Measurements from ENCODE around the gene EXOG. TPM values are rescaled to one million over a fixed set of nuclear protein-coding genes. Genes with fewer than 3 reads are reported as not detected.

EXOG gene
- total and polyA plus RNA-seq, 2 experiments from 2014 or later: 6.3 to 7.5 TPM

DNA sequence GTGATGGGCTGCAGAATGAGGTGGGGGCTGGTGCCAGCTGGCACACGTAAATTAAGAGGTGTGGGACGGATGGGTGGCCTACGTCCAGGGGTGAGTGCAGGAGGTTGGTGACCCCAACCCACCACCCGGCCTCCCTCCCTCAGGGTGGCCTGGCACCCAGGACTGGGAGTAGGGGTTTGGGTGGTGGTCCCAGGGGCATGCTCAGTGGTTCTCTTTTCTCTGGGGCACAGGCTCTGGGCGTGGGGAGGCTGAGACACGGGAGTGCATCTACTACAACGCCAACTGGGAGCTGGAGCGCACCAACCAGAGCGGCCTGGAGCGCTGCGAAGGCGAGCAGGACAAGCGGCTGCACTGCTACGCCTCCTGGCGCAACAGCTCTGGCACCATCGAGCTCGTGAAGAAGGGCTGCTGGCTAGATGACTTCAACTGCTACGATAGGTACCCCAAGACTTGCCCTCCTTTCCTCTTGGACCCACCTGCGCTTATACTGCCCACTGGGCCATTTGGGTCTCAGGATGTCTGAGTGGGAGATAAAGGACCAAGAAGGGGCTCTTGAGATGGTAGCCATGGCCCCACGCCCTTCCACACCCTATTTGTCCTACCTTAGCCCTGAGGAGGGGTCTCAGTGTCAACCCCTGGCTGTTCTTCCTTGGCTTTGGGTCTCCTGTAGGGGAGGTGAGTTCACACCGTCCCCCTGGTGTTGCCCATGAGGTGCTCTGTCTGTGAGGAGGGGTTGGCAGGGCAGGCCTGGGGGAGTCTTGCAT lies 18.9 kb upstream of the EXOG start:
- H3K4me2 ChIP-seq: no peak overlapping the region
- DNase-seq (ENCODE audit: low spot score): no peak
- WGBS (ENCODE audit: low lambda C conversion rate, missing lambda C conversion rate): 94% methylated on average over 18 of the region's 21 CpGs
- H2AFZ ChIP-seq: no peak overlapping the region
- H3K36me3 ChIP-seq (replicated peaks; ENCODE audit: insufficient read depth, low read depth): no peaks in the 10 kb centered on the region
- no peak overlapping the region for H3K4me3 ChIP-seq
- TF ChIP-seq CTCF (IDR thresholded peaks at IDR 0.05; ENCODE audit: poor library complexity): no peak
- no peak for TF ChIP-seq EZH2 (IDR thresholded peaks at IDR 0.05; ENCODE audit: borderline replicate concordance)
- no peak for TF ChIP-seq EZH2phosphoT487 (IDR thresholded peaks at IDR 0.05; ENCODE audit: low read depth, severe bottlenecking, unreplicated experiment)
- peaks cover 43% of the 10 kb centered on the region for H3K79me2 ChIP-seq
- no peaks in the 10 kb centered on the region for H3K9me3 ChIP-seq (ENCODE audit: low read depth)
- no peaks in the 10 kb centered on the region for H3K4me1 ChIP-seq (ENCODE audit: insufficient read depth)
- H4K20me1 ChIP-seq (ENCODE audit: insufficient read depth, poor library complexity, severe bottlenecking): peaks cover 35% of the 10 kb centered on the region
- H3K27ac ChIP-seq: no peak overlapping the region
- H3K27me3 ChIP-seq: no peaks in the 10 kb centered on the region
- no peaks in the 10 kb centered on the region for H3K9me2 ChIP-seq (replicated peaks; ENCODE audit: insufficient read depth)

GRCh38 chr3:38477839-38478450 lies 18.2 kb upstream of the EXOG start:
- Histone ChIP-seq H3K36me3 (replicated peaks; ENCODE audit: insufficient read depth, low read depth) (no peaks in the 10 kb centered on the region), H3K4me3 (no peak overlapping the region), H3K79me2 (peaks cover 36% of the 10 kb centered on the region), H4K20me1 (ENCODE audit: insufficient read depth, poor library complexity, severe bottlenecking) (peaks cover 30% of the 10 kb centered on the region), H3K9me3 (ENCODE audit: low read depth) (no peaks in the 10 kb centered on the region), H3K9me2 (replicated peaks; ENCODE audit: insufficient read depth) (no peaks in the 10 kb centered on the region), H2AFZ (no peak overlapping the region), H3K4me2 (no peak overlapping the region), H3K27ac (no peak overlapping the region), H3K27me3 (no peaks in the 10 kb centered on the region), H3K4me1 (ENCODE audit: insufficient read depth) (no peaks in the 10 kb centered on the region)
- 94% methylated on average over 14 of the region's 15 CpGs for WGBS (ENCODE audit: low lambda C conversion rate, missing lambda C conversion rate)
- TF ChIP-seq CTCF (IDR thresholded peaks at IDR 0.05; ENCODE audit: poor library complexity) (no peak), EZH2 (IDR thresholded peaks at IDR 0.05; ENCODE audit: borderline replicate concordance) (no peak), EZH2phosphoT487 (IDR thresholded peaks at IDR 0.05; ENCODE audit: low read depth, severe bottlenecking, unreplicated experiment) (no peak)
- no peak for DNase-seq (ENCODE audit: low spot score)

DNA sequence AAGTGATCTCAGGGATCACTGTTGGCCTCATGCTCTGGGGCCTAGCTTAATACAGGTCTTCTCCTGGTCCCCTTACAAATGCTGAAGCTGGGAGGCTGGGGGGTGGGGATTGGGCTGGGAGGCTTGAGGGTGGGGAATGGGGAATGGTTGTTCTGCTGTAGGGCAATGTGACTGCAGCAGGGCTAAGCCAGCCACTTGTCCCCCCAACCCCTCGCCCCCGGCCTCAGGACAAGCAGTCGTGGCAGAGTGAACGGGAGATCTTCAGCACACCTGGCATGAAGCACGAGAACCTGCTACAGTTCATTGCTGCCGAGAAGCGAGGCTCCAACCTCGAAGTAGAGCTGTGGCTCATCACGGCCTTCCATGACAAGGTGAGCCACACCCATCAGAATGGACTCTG lies 17.2 kb upstream of the EXOG start:
- Histone ChIP-seq H3K4me3 (no peak overlapping the region), H3K4me1 (ENCODE audit: insufficient read depth) (no peaks in the 10 kb centered on the region), H3K4me2 (no peak overlapping the region), H3K36me3 (replicated peaks; ENCODE audit: insufficient read depth, low read depth) (no peaks in the 10 kb centered on the region), H3K27me3 (no peaks in the 10 kb centered on the region), H2AFZ (no peak overlapping the region), H3K27ac (no peak overlapping the region), H3K9me3 (ENCODE audit: low read depth) (no peaks in the 10 kb centered on the region), H3K79me2 (peaks cover 26% of the 10 kb centered on the region), H4K20me1 (ENCODE audit: insufficient read depth, poor library complexity, severe bottlenecking) (peaks cover 20% of the 10 kb centered on the region), H3K9me2 (replicated peaks; ENCODE audit: insufficient read depth) (no peaks in the 10 kb centered on the region)
- DNase-seq (ENCODE audit: low spot score): no peak
- WGBS (ENCODE audit: low lambda C conversion rate, missing lambda C conversion rate): 93% methylated on average over 9 of the region's 9 CpGs
- no peak for TF ChIP-seq EZH2 (IDR thresholded peaks at IDR 0.05; ENCODE audit: borderline replicate concordance)
- no peak for TF ChIP-seq EZH2phosphoT487 (IDR thresholded peaks at IDR 0.05; ENCODE audit: low read depth, severe bottlenecking, unreplicated experiment)
- TF ChIP-seq CTCF (IDR thresholded peaks at IDR 0.05; ENCODE audit: poor library complexity): no peak
